Stimulated activated CD4-positive, alpha-beta T cell treated with anti-CD3 and anti-CD28 coated beads, Interleukin-12 subunit alpha, Interleukin-12 subunit beta, amount 100 ng/mL, for 24 hours (primary cell): ENCODE results near the gene CWC27.
A peak's percentile ranks its signal among the peaks of the same experiment; 100 is the strongest.

Experiments
- DNase-seq, 2 experiments: peaks; one replicate each; pipeline ENCODE4 v3.0.0-alpha.2; 2020; ENCODE audit warnings: low read depth in 2 of 2

CWC27 gene

GRCh38 chr5:64768358-64769312 is at the start of gene CWC27, which contains the start of gene SREK1IP1:
Gene CWC27 (plus strand): TSS chr5:64768930. CDS start chr5:64769147, 217 bp downstream.
Gene SREK1IP1 (minus strand): TSS chr5:64768691. CDS start chr5:64768517, 174 bp downstream.
- peak; percentile 66 to 67 for DNase-seq

GRCh38 chr5:64722588-64722987 is 46.1 kb upstream of the CWC27 start:
- no peak for DNase-seq

GRCh38 chr5:64727150-64727549 is 41.6 kb upstream of the CWC27 start:
- no peak for DNase-seq

- DNase-seq, result no peak
These were observed 26.3 kb upstream of the CWC27 start for GRCh38 chr5:64742411-64742810.

GRCh38 chr5:64742821-64743220 is 25.9 kb upstream of the CWC27 start:
- no peak for DNase-seq

GRCh38 chr5:64744914-64745313 is 23.8 kb upstream of the CWC27 start:
- no peak for DNase-seq

- no peak for DNase-seq
These were observed 22.3 kb upstream of the CWC27 start for GRCh38 chr5:64746446-64746845.

- no peak for DNase-seq
These were observed 19.3 kb upstream of the CWC27 start for GRCh38 chr5:64749385-64749784.

- no peak for DNase-seq
These were observed 14.7 kb upstream of the CWC27 start for GRCh38 chr5:64754066-64754465.

GRCh38 chr5:64758901-64759300 is 9.8 kb upstream of the CWC27 start:
- no peak for DNase-seq

- DNase-seq, result no peak
These were observed 8.6 kb upstream of the CWC27 start for GRCh38 chr5:64759960-64760660.

- no peak for DNase-seq
These were observed 4.7 kb upstream of the CWC27 start for GRCh38 chr5:64763948-64764503.

GRCh38 chr5:64765804-64766504 is 2.8 kb upstream of the CWC27 start:
- no peak for DNase-seq

GRCh38 chr5:64766941-64767340 is 1.8 kb upstream of the CWC27 start:
- DNase-seq, result no peak

- DNase-seq, result peak in 1 of 2 experiments; percentile 3
These were observed 772 bp upstream of the CWC27 start for GRCh38 chr5:64767959-64768357.

GRCh38 chr5:64769855-64770254 is 1.1 kb downstream of the CWC27 start:
- DNase-seq, result no peak

GRCh38 chr5:64771736-64772135 is 3.0 kb downstream of the CWC27 start:
- DNase-seq, result no peak

- DNase-seq, result no peak
These were observed 4.8 kb downstream of the CWC27 start for GRCh38 chr5:64773533-64773932.

- DNase-seq, result no peak
These were observed 6.6 kb downstream of the CWC27 start for GRCh38 chr5:64775291-64775690.

GRCh38 chr5:64784451-64785025 is 15.8 kb downstream of the CWC27 start:
- DNase-seq, result peak; percentile 18 to 63

GRCh38 chr5:64786372-64786771 is 17.6 kb downstream of the CWC27 start:
- DNase-seq, result no peak
